Esophagus muscularis mucosa (tissue), 4 donors: Measurements from ENCODE around the gene USP48. TPM values are rescaled to one million over a fixed set of nuclear protein-coding genes. Genes with fewer than 3 reads are reported as not detected.

Experiments
- DNase-seq: peaks from one replicate; pipeline ENCODE4 v3.0.0-alpha.2; 2017; ENCODE audit errors: extremely low spot score
- H3K27ac ChIP-seq, 4 donors: fragments of 200-600 bp; sonication (generic); replicated peaks in 1 of 4; 1 replicate in 3 of 4; 2 replicates in 1 of 4; pipeline ENCODE4 v1.5.1; 2016 to 2019; ENCODE audit warnings: mild to moderate bottlenecking in 1 of 4
- H3K27me3 ChIP-seq, 4 donors: fragments of 200-600 bp; sonication (generic); one replicate each; pipeline versions ENCODE4 v1.5.1 to v1.6.0; 2016 to 2019
- H3K36me3 ChIP-seq, 4 donors: fragments of 200-600 bp; sonication (generic); one replicate each; pipeline ENCODE4 v1.5.1; 2016 to 2019
- H3K4me1 ChIP-seq, 4 donors: fragments of 200-600 bp; sonication (generic); one replicate each; pipeline ENCODE4 v1.5.1; 2016 to 2019
- H3K4me3 ChIP-seq, 4 donors: fragments of 200-600 bp; sonication (generic); 1 replicate in 2 of 4; 2 replicates in 2 of 4; pipeline ENCODE4 v1.5.1; 2016 to 2019; ENCODE audit warnings: mild to moderate bottlenecking in 4 of 4, moderate library complexity in 1 of 4
- H3K9me3 ChIP-seq, 4 donors: fragments of 200-600 bp; sonication (generic); 1 replicate in 3 of 4; 2 replicates in 1 of 4; pipeline ENCODE4 v1.5.1; 2016 to 2019
- CTCF ChIP-seq, 3 experiments: fragments of 200-600 bp in 2 of 3; fragments of 450-650 bp in 1 of 3; sonication (generic) in 2 of 3; IDR thresholded peaks; one replicate each; pipeline ENCODE4 v1.5.1; 2017 to 2019; ENCODE audit warnings: antibody characterized with exemption in 3 of 3, mild to moderate bottlenecking in 2 of 3, moderate library complexity in 1 of 3
- EP300 ChIP-seq: sonication (generic); formaldehyde crosslinking; IDR thresholded peaks from one replicate; pipeline ENCODE4 v1.6.1; 2017; ENCODE audit warnings: antibody characterized with exemption
- POLR2A ChIP-seq: fragments of 450-650 bp; IDR thresholded peaks from one replicate; pipeline ENCODE4 v1.6.1; 2017; ENCODE audit warnings: antibody characterized with exemption, moderate library complexity, mild to moderate bottlenecking, low read depth
- POLR2AphosphoS5 ChIP-seq, 2 donors: sonication (generic); formaldehyde crosslinking; IDR thresholded peaks; one replicate each; pipeline ENCODE4 v1.6.1; 2017; ENCODE audit warnings: antibody characterized with exemption in 2 of 2
- WGBS: methylation state at CpG from one replicate; pipeline ENCODE4 v1.1.5; 2018; 5-methylcytosine and 5-hydroxymethylcytosine counted together
- intact Hi-C: fragments of 100-400 bp; cut with DNase I; formaldehyde crosslinking; loops from one replicate; pipeline ENCODE4 v1.15.1; 2023
- total RNA-seq, 4 donors: library from RNA; depleted of rRNA; stranded (reverse); fragments of >200 nt; gene quantifications; one replicate each; pipeline versions ENCODE4 v1.1.0 to v1.2.1, GENCODE V29; 2016

USP48 gene
- total RNA-seq, 4 donors from 2014 or later = 29.3 to 46.5 (median 37.7) TPM

GRCh38 chr1:21752186-21752585, 30.8 kb downstream of the USP48 start:
- Histone ChIP-seq H3K9me3 (no peaks in the 10 kb centered on the region), H3K27ac (no peak overlapping the region), H3K36me3 (peaks cover 13 to 85% (median 69%) of the 10 kb centered on the region in 4 donors), H3K4me3 (no peak overlapping the region), H3K27me3 (no peaks in the 10 kb centered on the region), H3K4me1 (peaks cover 0 to 4% (median 0%) of the 10 kb centered on the region in 4 donors)
- no peak for DNase-seq
- TF ChIP-seq CTCF (IDR thresholded peaks at IDR 0.05) = no peak
- intact Hi-C loops = no loop called here
- WGBS = 74% methylated on average over 2 of the region's 2 CpGs

GRCh38 chr1:21751281-21751680, 31.7 kb downstream of the USP48 start:
- H3K27ac ChIP-seq = no peak overlapping the region
- no peaks in the 10 kb centered on the region for H3K27me3 ChIP-seq
- intact Hi-C loops = no loop called here
- H3K4me3 ChIP-seq = no peak overlapping the region
- WGBS = 91% methylated on average over 2 of the region's 2 CpGs
- no peaks in the 10 kb centered on the region for H3K9me3 ChIP-seq
- H3K4me1 ChIP-seq = peaks cover 0 to 4% (median 0%) of the 10 kb centered on the region in 4 donors
- no peak for TF ChIP-seq POLR2A
- TF ChIP-seq EP300 = no peak
- TF ChIP-seq POLR2AphosphoS5 (IDR thresholded peaks at IDR 0.05) = no peak
- TF ChIP-seq CTCF (IDR thresholded peaks at IDR 0.05) = no peak
- peaks cover 16 to 92% (median 76%) of the 10 kb centered on the region in 4 donors for H3K36me3 ChIP-seq
- no peak for DNase-seq

GRCh38 chr1:21750841-21751240, 32.1 kb downstream of the USP48 start:
- H3K4me1 ChIP-seq = peaks cover 0 to 4% (median 0%) of the 10 kb centered on the region in 4 donors
- 68% methylated on average over 2 of the region's 2 CpGs for whole genome bisulfite sequencing
- H3K9me3 ChIP-seq = no peaks in the 10 kb centered on the region
- H3K27me3 ChIP-seq = no peaks in the 10 kb centered on the region
- no peak for DNase-seq
- H3K27ac ChIP-seq = no peak overlapping the region
- intact Hi-C loops = no loop called here
- no peak overlapping the region for H3K4me3 ChIP-seq
- H3K36me3 ChIP-seq = peaks cover 18 to 92% (median 76%) of the 10 kb centered on the region in 4 donors
- no peak for TF ChIP-seq CTCF (IDR thresholded peaks at IDR 0.05)
- no peak for TF ChIP-seq POLR2A
- TF ChIP-seq POLR2AphosphoS5 (IDR thresholded peaks at IDR 0.05) = no peak
- TF ChIP-seq EP300 = no peak

- TF ChIP-seq CTCF (IDR thresholded peaks at IDR 0.05) (no peak), POLR2A (no peak), POLR2AphosphoS5 (IDR thresholded peaks at IDR 0.05) (no peak), EP300 (no peak)
- 88% methylated on average over 9 of the region's 9 CpGs for WGBS
- no peaks in the 10 kb centered on the region for H3K9me3 ChIP-seq
- no peaks in the 10 kb centered on the region for H3K27me3 ChIP-seq
- H3K4me3 ChIP-seq = no peak overlapping the region
- H3K27ac ChIP-seq = no peak overlapping the region
- H3K36me3 ChIP-seq = peaks cover 12 to 88% (median 71%) of the 10 kb centered on the region in 4 donors
- H3K4me1 ChIP-seq = peaks cover 0 to 4% (median 0%) of the 10 kb centered on the region in 4 donors
- DNase-seq = no peak
- intact Hi-C loops = no loop called here
Measured at GRCh38 chr1:21749859-21750468, 33.0 kb downstream of the USP48 start.

GRCh38 chr1:21749109-21749508, 33.8 kb downstream of the USP48 start:
- Histone ChIP-seq H3K27ac (no peak overlapping the region), H3K4me1 (peaks cover 0 to 4% (median 0%) of the 10 kb centered on the region in 4 donors), H3K9me3 (no peaks in the 10 kb centered on the region), H3K36me3 (peaks cover 12 to 88% (median 67%) of the 10 kb centered on the region in 4 donors), H3K27me3 (no peaks in the 10 kb centered on the region), H3K4me3 (no peak overlapping the region)
- intact Hi-C loops = no loop called here
- no peak for DNase-seq
- TF ChIP-seq CTCF (IDR thresholded peaks at IDR 0.05) = no peak
- no peak for TF ChIP-seq POLR2AphosphoS5 (IDR thresholded peaks at IDR 0.05)
- 80% methylated on average over 3 of the region's 3 CpGs for WGBS
